GM12878 (cell line): ENCODE data around the gene VGLL2. TPM values are rescaled to one million over a fixed set of nuclear protein-coding genes. Genes with fewer than 3 reads are reported as not detected.

Experiments used
- ATAC-seq: fragments of 200-7000 bp; cut with Tn5 transposase; 3 replicates; pipeline ENCODE4 v1.9.1; 2020; ENCODE audit warnings: mild to moderate bottlenecking, moderate library complexity
- BruUV-seq: library from RNA; stranded (reverse); fragments of 400-500 nt; replicated peaks from 2 replicates; lab custom pipeline; 2021; lab: Mats Ljungman, UMichigan
- CTCF ChIA-PET: fragments of 300-600 bp; sonication (Branson Sonifier 250); formaldehyde crosslinking; extraction: SDS; loops from one replicate; lab custom pipeline; 2021; ENCODE audit warnings: inconsistent platforms; lab: Yijun Ruan, JAX
- POLR2A ChIA-PET: fragments of 350-600 bp; formaldehyde crosslinking; extraction: SDS; loops from one replicate; lab custom pipeline; 2021; ENCODE audit warnings: inconsistent platforms; lab: Charles Lee
- RAD21 ChIA-PET: fragments of 300-600 bp; sonication (Branson Sonifier 250); formaldehyde crosslinking; loops from one replicate; lab custom pipeline; 2023; ENCODE audit warnings: antibody characterized with exemption; ENCODE audit not compliant: unreplicated experiment; lab: Charles Lee
- SMC1A ChIA-PET: fragments of 300-600 bp; sonication (Branson Sonifier 250); formaldehyde crosslinking; loops from one replicate; lab custom pipeline; 2023; ENCODE audit not compliant: unreplicated experiment, uncharacterized antibody; lab: Charles Lee
- DNase-seq: peaks from one replicate; pipeline ENCODE4 v3.0.0-alpha.2; 2011; ENCODE audit warnings: low read depth, low spot score
- FAIRE-seq: peaks from 3 replicates; lab custom pipeline; 2011; peaks lifted over from hg19 to GRCh38; lab: Jason Lieb, UNC
- H2AFZ ChIP-seq: 2 replicates; pipeline ENCODE4 v1.6.0; 2011; ENCODE audit warnings: low read depth, low read length, control low read depth; ENCODE audit not compliant: control insufficient read depth
- H3K27ac ChIP-seq: 2 replicates; pipeline ENCODE4 v1.5.1; 2011; ENCODE audit warnings: control low read depth; ENCODE audit not compliant: control insufficient read depth, insufficient read depth
- H3K27me3 ChIP-seq, 2 experiments: replicated peaks in 1 of 2; 2 replicates each; pipeline versions ENCODE4 v1.6.0 to v1.6.1; 2011; ENCODE audit warnings: low read length in 1 of 2; ENCODE audit not compliant: control insufficient read depth in 2 of 2, insufficient read depth in 2 of 2
- H3K36me3 ChIP-seq, 2 experiments: 2 replicates each; pipeline ENCODE4 v1.5.1; 2011; ENCODE audit warnings: low read length in 1 of 2; ENCODE audit not compliant: control insufficient read depth in 2 of 2, insufficient read depth in 2 of 2
- H3K4me1 ChIP-seq: 2 replicates; pipeline ENCODE4 v1.6.1; 2011; ENCODE audit warnings: mild to moderate bottlenecking, low read length, moderate library complexity, mixed read lengths; ENCODE audit not compliant: control insufficient read depth, insufficient read depth
- H3K4me2 ChIP-seq: 2 replicates; pipeline ENCODE4 v1.6.0; 2011; ENCODE audit warnings: control low read depth; ENCODE audit not compliant: control insufficient read depth, insufficient read depth
- H3K4me3 ChIP-seq: fragments of 200-600 bp; sonication (generic); 2 replicates; pipeline ENCODE4 v1.5.1; 2016
- H3K79me2 ChIP-seq: 2 replicates; pipeline ENCODE4 v1.6.0; 2011; ENCODE audit warnings: low read length; ENCODE audit not compliant: control insufficient read depth, insufficient read depth
- H3K9ac ChIP-seq: 2 replicates; pipeline ENCODE4 v1.8.0; 2011; ENCODE audit warnings: low read length, control low read depth, mixed read lengths; ENCODE audit not compliant: control insufficient read depth, insufficient read depth
- H3K9me3 ChIP-seq: replicated peaks from 3 replicates; pipeline ENCODE4 v1.5.1; 2011; ENCODE audit warnings: mild to moderate bottlenecking, low read length; ENCODE audit not compliant: control insufficient read depth, insufficient read depth
- H4K20me1 ChIP-seq: 2 replicates; pipeline ENCODE4 v1.6.0; 2011; ENCODE audit not compliant: control insufficient read depth, insufficient read depth
- IKZF2 ChIP-seq, 2 experiments: fragments of 450-650 bp; IDR thresholded peaks; 2 replicates each; pipeline ENCODE4 v1.6.1; 2017; ENCODE audit warnings: mild to moderate bottlenecking in 2 of 2, moderate library complexity in 2 of 2
- JUNB ChIP-seq: IDR thresholded peaks from 2 replicates; pipeline ENCODE4 v1.6.1; 2016; ENCODE audit warnings: antibody characterized with exemption, mild to moderate bottlenecking
- KAT2A ChIP-seq: conservative IDR thresholded peaks from 2 replicates; pipeline ENCODE4 v1.6.1; 2011; ENCODE audit warnings: low read depth, low read length; ENCODE audit not compliant: control insufficient read depth
- NFIC ChIP-seq: IDR thresholded peaks from 2 replicates; pipeline ENCODE4 v1.6.1; 2012; ENCODE audit warnings: low read depth, mild to moderate bottlenecking, inconsistent platforms, low read length, moderate library complexity
- STAT3 ChIP-seq: IDR thresholded peaks from 2 replicates; pipeline ENCODE4 v1.6.1; 2011; ENCODE audit warnings: low read depth, low read length, improper control_type of control experiment
- SUZ12 ChIP-seq: fragments of 200-600 bp; sonication (generic); IDR thresholded peaks from one replicate; pipeline ENCODE4 v1.6.1; 2018; ENCODE audit warnings: antibody characterized with exemption, mild to moderate bottlenecking; ENCODE audit not compliant: unreplicated experiment
- whole genome bisulfite sequencing: methylation state at CpG from one replicate; pipeline ENCODE4 v1.1.6; 2016; ENCODE audit warnings: low lambda C conversion rate; ENCODE audit not compliant: insufficient replicate concordance, insufficient coverage; ENCODE audit errors: missing lambda C conversion rate; 5-methylcytosine and 5-hydroxymethylcytosine counted together
- in situ Hi-C: fragments of 300-500 bp; cut with MboI; formaldehyde crosslinking; loops from 9 replicates; pipeline ENCODE4 v1.14.3; 2018; ENCODE audit warnings: mixed read lengths
- intact Hi-C: fragments of 100-400 bp; cut with micrococcal nuclease; formaldehyde crosslinking; loops from one replicate; pipeline ENCODE4 v1.14.2; 2022; ENCODE audit not compliant: unreplicated experiment
- polyA plus RNA-seq, 11 experiments: library from polyadenylated mRNA; depleted of rRNA in 4 of 11; unstranded in 6 of 11; stranded (reverse) in 5 of 11; fragments of >200 nt; fragmentation: Nextera tagmentation in 4 of 11; fragmentation: Illumina TruSeq in 1 of 11; extraction: Ambion mirVana in 4 of 11; extraction: Trizol in 1 of 11; gene quantifications; 1 replicate in 1 of 11; 2 replicates in 10 of 11; pipeline versions ENCODE4 v1.2.1 to v1.2.3, GENCODE V29; 2011 to 2016; ENCODE audit warnings: inconsistent platforms in 2 of 11, missing spikeins in 2 of 11, low read depth in 1 of 11
- total RNA-seq, 4 experiments: library from RNA; depleted of rRNA in 3 of 4; stranded (reverse); fragments of >200 nt in 3 of 4; fragmentation: Illumina TruSeq in 1 of 4; extraction: Trizol in 1 of 4; gene quantifications; 2 replicates each; pipeline versions ENCODE4 v1.2.1 to v1.2.3, GENCODE V29; 2013 to 2021
- TF ChIP-seq, protein P1 (sequence below): fragments of 450-650 bp; formaldehyde crosslinking; IDR thresholded peaks from 2 replicates; pipeline ENCODE4 v1.4.0; 2022; ENCODE audit warnings: mild to moderate bottlenecking, moderate library complexity

Gene VGLL2
- total and polyA plus RNA-seq, 10 of the 15 experiments (the other 5 are each of a cell fraction or from before 2014, with no cell fraction given), result not detected

DNA sequence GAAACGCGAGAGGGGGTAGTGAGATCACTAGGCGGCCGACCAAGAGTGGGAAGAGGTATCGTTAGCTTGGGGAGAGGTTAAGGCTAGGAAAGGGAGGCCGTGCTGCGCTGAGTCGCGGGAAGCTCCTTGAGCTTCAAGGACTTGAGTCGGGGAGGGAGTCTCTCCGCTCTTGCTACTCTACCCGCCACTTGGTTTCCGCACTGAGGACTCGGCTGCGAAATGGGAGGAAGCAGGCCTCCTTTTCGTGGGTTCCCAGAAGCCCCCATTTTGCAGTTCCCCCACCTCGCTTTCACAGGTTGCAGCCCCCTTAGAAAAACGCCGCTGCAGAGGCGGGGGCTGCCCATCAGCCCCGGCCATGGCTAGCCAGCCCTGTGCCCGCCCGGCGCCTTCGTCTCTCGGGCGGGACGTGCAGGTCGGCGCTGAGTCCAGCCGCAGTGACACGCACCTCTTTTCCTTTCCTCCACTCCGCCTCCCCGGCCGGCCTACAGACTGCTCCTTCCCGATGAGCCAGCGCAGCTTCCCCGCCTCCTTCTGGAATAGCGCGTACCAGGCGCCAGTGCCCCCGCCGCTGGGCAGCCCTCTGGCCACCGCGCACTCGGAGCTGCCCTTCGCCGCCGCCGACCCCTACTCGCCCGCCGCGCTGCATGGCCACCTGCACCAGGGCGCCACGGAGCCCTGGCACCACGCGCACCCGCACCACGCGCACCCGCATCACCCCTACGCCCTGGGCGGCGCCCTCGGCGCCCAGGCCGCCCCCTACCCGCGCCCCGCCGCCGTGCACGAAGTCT lies 4.9 kb downstream of the VGLL2 start:
- H3K4me1 ChIP-seq, result no peaks in the 10 kb centered on the region
- SMC1A ChIA-PET, result no interaction called here
- no peaks in the 10 kb centered on the region for H4K20me1 ChIP-seq
- TF ChIP-seq STAT3 (no peak), IKZF2 (IDR thresholded peaks at IDR 0.05) (no peak), SUZ12 (peak; percentile 75), JUNB (no peak), KAT2A (no peak), NFIC (no peak)
- TF ChIP-seq, protein P1, sequence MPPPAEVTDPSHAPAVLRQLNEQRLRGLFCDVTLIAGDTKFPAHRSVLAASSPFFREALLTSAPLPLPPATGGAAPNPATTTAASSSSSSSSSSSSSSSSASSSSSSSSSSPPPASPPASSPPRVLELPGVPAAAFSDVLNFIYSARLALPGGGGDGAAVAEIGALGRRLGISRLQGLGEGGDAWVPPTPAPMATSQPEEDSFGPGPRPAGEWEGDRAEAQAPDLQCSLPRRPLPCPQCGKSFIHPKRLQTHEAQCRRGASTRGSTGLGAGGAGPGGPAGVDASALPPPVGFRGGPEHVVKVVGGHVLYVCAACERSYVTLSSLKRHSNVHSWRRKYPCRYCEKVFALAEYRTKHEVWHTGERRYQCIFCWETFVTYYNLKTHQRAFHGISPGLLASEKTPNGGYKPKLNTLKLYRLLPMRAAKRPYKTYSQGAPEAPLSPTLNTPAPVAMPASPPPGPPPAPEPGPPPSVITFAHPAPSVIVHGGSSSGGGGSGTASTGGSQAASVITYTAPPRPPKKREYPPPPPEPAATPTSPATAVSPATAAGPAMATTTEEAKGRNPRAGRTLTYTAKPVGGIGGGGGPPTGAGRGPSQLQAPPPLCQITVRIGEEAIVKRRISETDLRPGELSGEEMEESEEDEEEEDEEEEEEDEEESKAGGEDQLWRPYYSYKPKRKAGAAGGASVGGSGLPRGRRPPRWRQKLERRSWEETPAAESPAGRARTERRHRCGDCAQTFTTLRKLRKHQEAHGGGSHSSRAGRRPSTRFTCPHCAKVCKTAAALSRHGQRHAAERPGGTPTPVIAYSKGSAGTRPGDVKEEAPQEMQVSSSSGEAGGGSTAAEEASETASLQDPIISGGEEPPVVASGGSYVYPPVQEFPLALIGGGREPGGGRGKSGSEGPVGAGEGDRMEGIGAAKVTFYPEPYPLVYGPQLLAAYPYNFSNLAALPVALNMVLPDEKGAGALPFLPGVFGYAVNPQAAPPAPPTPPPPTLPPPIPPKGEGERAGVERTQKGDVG (CRISPR knock-in tag), result no peak
- no peaks in the 10 kb centered on the region for H3K79me2 ChIP-seq
- no peak overlapping the region for H3K4me2 ChIP-seq
- DNase-seq (no peak), ATAC-seq (no peak), FAIRE-seq (no peak)
- H3K27me3 ChIP-seq, result peaks cover 15 to 36% of the 10 kb centered on the region in 2 experiments
- H3K36me3 ChIP-seq, result no peaks in the 10 kb centered on the region
- POLR2A ChIA-PET, result no interaction called here
- H3K4me3 ChIP-seq, result no peak overlapping the region
- RAD21 ChIA-PET, result no interaction called here
- no peak overlapping the region for H2AFZ ChIP-seq
- CTCF ChIA-PET, result no interaction called here
- intact Hi-C loops, result no loop called here
- no TSS peak for BruUV-seq
- 47% methylated on average over 34 of the region's 74 CpGs for WGBS
- no peaks in the 10 kb centered on the region for H3K9me3 ChIP-seq
- no peak overlapping the region for H3K9ac ChIP-seq
- in situ Hi-C loops, result no loop called here
- H3K27ac ChIP-seq, result no peak overlapping the region
